Activated T-cell treated with anti-CD3 and anti-CD28 coated beads, Interleukin-2, amount 50 U/mL, for 72 hours (primary cell): ENCODE measurements around the gene CALB2. TPM values are rescaled to one million over a fixed set of nuclear protein-coding genes. Genes with fewer than 3 reads are reported as not detected.
A peak's percentile ranks its signal among the peaks of the same experiment; 100 is the strongest.

Source experiments
- ATAC-seq, 2 donors: fragments of 150-1000 bp; cut with Tn5 transposase; replicated peaks in 1 of 2; 2 replicates each; pipeline ENCODE4 v1.10.0; 2021; ENCODE audit warnings: moderate library complexity in 2 of 2, mild to moderate bottlenecking in 1 of 2
- DNase-seq, 2 donors: peaks; one replicate each; pipeline ENCODE4 v3.0.0; 2021 to 2022; ENCODE audit warnings: mixed read lengths in 1 of 2
- H3K27ac Mint-ChIP-seq: one replicate; pipeline ENCODE4 v1.8.0; 2022; ENCODE audit warnings: mild to moderate bottlenecking, moderate library complexity, mixed read lengths
- H3K27me3 Mint-ChIP-seq: one replicate; pipeline ENCODE4 v1.8.0; 2022; ENCODE audit warnings: low read depth, mixed read lengths
- H3K36me3 Mint-ChIP-seq, 2 donors: one replicate each; pipeline ENCODE4 v1.8.0; 2022; ENCODE audit warnings: mixed read lengths in 2 of 2, mild to moderate bottlenecking in 1 of 2; ENCODE audit not compliant: insufficient read depth in 2 of 2
- H3K4me1 Mint-ChIP-seq: one replicate; pipeline ENCODE4 v1.8.0; 2022; ENCODE audit warnings: low read depth, mixed read lengths
- H3K4me3 Mint-ChIP-seq, 2 donors: one replicate each; pipeline ENCODE4 v1.8.0; 2022; ENCODE audit warnings: mild to moderate bottlenecking in 2 of 2, mixed read lengths in 2 of 2, moderate library complexity in 2 of 2
- H3K9me3 Mint-ChIP-seq, 2 donors: one replicate each; pipeline ENCODE4 v1.8.0; 2022; ENCODE audit warnings: mixed read lengths in 2 of 2
- total RNA-seq, 2 donors: library from RNA; stranded (reverse); gene quantifications; one replicate each; pipeline ENCODE4 v1.2.3, GENCODE V29; 2022

The CALB2 gene
- total RNA-seq, 2 donors from 2014 or later, result not detected

DNA sequence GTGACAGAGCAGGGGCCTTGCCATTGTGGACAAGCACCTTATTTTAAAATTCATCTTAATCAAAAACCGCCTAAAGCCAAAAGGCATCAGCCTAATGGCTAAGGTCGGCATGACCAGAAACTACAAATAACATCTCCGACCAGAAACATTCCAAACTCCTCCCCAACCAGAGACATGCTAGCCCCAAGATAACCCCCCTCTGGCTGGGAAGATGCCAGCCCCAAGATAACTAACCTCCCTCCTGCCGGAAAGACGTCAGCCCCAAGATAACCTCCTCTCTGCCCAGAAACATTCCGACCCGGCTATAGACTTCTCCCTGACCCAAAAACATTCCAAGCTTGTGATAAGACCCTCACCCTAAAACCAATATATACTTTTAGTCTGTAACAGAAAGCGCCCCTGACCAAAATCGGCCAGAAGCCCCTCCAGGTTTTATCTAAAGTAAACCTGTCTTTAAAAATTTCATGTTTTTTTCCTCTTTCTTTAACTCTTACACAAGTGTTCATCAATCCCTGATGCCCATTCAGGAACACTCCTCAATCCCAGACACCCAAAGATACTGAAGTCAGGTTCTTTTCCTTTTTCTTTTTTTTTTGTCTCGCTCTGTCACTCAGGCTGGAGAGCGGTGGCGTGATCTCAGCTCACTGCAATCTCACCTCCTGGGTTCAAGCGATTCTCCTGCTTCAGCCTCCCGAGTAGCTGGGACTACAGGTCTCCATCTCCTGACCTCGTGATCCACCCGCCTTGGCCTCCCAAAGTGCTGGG lies 50.7 kb downstream of the CALB2 start:
- Mint-ChIP-seq H3K4me1 (peaks cover 10% of the 10 kb centered on the region), H3K27ac (no peak overlapping the region), H3K9me3 (no peaks in the 10 kb centered on the region), H3K27me3 (peaks cover 37% of the 10 kb centered on the region), H3K36me3 (no peaks in the 10 kb centered on the region), H3K4me3 (no peak overlapping the region)
- DNase-seq, result no peak
- no peak for ATAC-seq

DNA sequence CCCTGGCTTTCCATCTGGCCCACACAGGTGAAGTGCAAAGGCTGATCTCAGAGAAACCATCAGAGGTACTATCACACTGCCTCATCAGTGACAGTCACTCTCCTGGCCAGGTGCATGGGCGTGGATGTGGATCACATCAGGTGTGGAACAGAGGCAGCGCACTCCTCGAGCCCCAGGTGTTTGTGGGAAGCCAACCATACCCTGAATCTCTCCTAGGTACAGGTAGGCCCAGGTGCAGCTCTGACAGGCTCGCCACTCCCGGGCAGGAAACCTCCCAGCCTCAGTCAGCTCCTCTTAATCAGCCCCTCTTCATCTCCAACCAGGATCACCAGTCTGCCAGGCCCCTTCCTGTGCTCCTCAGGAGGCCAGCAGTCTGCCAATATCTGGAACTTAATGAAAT lies 51.6 kb downstream of the CALB2 start:
- no peak overlapping the region for H3K27ac Mint-ChIP-seq
- no peak for ATAC-seq
- no peak overlapping the region for H3K4me3 Mint-ChIP-seq

DNA sequence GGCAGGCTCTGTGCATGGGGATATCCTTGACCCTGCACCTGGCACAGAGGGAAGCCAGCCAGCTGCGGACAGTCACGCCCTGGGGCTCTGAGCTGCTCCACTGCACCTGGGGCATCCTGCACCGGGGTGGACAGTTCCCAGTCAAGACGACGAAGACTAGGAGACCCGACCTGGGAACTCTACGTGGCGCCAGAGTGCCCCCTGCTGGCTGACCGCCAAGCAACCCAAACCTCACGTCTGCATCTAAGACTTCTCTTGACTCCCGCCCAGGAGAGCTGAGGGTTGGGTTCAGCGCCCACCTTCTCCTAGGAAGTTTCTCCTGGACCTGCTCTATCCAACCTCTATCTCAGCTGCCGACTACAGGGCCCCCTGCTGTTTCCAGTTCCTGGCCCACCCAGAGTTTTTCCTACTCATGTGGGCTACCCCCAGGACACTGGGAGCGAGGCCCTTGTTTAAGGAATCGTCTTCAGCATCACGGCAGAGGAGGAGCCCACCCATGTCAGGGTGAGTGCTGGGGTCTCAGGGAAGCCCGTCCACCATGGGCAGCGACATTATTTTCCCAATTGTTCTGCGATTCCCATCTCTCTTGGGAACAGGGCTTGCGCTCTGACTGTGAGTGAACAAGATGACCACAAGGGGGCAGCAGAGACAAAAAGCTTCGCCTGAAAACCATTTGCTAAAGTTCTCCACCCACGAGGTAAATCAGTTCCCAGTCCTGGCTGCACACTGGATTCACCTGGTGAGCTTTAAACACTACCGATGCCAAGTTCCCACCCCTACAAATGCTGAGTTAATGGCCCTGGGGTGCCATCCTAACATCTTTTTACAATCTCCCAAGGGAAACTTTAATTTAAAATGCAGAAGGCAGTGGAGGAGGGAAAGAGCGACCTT lies 54.0 kb downstream of the CALB2 start:
- ATAC-seq (peak; percentile 71 to 79), DNase-seq (peak; percentile 65 to 72)
- Mint-ChIP-seq H3K27me3 (peaks cover 47% of the 10 kb centered on the region), H3K27ac (no peak overlapping the region), H3K9me3 (no peaks in the 10 kb centered on the region), H3K36me3 (no peaks in the 10 kb centered on the region), H3K4me1 (peaks cover 10% of the 10 kb centered on the region), H3K4me3 (peak overlapping the region in 1 of 2 donors; percentile 24)

More for the DNA sequence above, 51.6 kb downstream of the CALB2 start:
- Mint-ChIP-seq H3K4me1 (peaks cover 10% of the 10 kb centered on the region), H3K27me3 (peaks cover 37% of the 10 kb centered on the region), H3K36me3 (no peaks in the 10 kb centered on the region), H3K9me3 (no peaks in the 10 kb centered on the region)
- no peak for DNase-seq

DNA sequence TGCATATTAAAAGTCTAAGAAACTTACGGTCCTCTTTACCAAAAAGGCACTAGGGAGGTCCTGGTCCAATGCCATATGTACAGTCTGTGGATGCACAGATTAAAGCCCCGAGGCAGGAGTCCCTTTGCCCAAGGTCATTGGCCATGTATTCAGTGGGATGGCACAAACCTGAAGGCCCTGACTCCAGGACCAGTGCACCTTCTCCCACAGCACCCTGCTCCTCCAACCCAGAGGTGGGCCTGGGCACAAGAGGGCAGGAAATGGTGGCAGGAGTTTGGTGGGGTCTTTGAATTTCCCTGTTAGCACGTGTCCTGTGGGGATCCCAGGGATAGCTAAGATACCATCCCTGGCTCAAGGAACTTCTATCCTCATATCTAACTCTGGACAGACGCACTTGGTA lies 54.8 kb downstream of the CALB2 start:
- no peaks in the 10 kb centered on the region for H3K36me3 Mint-ChIP-seq
- H3K27ac Mint-ChIP-seq, result no peak overlapping the region
- ATAC-seq, result no peak
- no peak overlapping the region for H3K4me3 Mint-ChIP-seq
- no peak for DNase-seq
- peaks cover 10% of the 10 kb centered on the region for H3K4me1 Mint-ChIP-seq
- H3K27me3 Mint-ChIP-seq, result peaks cover 41% of the 10 kb centered on the region
- H3K9me3 Mint-ChIP-seq, result no peaks in the 10 kb centered on the region

DNA sequence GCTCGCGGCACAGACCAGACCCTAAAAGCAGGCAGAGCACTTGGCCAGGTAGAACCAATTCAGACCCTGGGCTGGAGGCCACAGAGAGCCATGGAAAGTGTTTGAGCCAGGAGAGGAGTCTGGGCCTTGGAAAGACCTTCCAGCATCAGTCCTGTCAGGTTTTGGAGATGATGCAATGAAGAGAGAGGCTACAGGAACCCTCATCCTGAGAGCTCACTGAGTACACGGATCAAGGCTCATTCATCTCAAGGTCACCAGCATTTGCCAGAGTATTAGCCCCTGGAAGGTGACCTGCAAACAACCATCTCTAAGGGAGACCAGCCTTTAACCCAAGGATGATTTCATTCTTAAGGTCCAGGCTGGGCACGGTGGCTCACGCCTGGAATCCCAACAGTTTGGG lies 55.5 kb downstream of the CALB2 start:
- Mint-ChIP-seq H3K9me3 (no peaks in the 10 kb centered on the region), H3K27ac (no peak overlapping the region), H3K4me3 (no peak overlapping the region), H3K4me1 (peaks cover 10% of the 10 kb centered on the region), H3K36me3 (no peaks in the 10 kb centered on the region), H3K27me3 (peaks cover 40% of the 10 kb centered on the region)
- no peak for ATAC-seq
- no peak for DNase-seq

DNA sequence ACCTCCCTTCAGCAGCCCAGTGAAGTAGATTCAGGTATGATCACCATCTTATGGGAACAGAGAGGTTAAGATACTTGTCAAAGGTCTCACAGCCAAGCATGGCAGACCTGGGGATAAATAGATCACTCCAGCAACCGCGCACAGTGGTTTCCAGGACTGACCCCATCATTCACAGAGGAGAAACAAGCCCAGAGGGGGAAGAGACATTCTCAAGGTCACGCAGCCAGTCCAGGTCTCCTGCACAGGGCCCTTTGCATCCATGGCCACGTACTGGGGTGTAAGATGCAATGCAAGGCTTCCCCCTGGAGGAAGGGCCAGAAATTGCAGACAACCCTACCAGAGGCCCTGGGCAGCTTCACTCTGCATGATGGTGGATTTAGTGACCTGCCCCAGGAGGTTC lies 63.4 kb downstream of the CALB2 start:
- DNase-seq, result peak; percentile 42 to 45
- no peak for ATAC-seq
- H3K36me3 Mint-ChIP-seq, result no peaks in the 10 kb centered on the region

DNA sequence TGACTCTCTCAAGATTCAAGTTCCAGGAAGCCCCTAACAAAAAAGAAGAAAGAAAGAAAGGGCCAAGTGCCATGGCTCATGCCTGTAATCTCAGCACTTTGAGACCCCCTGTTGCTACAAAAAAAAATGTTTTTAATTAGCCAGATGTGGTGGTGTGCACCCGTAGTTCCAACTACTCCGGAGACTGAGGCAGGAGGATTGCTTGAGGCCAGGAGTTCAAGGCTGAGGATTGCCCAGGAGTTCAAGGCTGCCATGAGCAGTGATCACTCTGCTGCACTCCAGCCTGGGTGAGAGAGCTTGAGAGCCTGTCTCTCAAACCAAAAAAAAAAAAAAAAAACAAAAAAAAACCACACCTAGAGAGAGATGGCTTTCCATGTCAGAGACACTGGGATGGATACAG lies 64.5 kb downstream of the CALB2 start:
- Mint-ChIP-seq H3K9me3 (no peaks in the 10 kb centered on the region), H3K4me1 (peaks cover 9% of the 10 kb centered on the region), H3K4me3 (no peak overlapping the region), H3K27me3 (peaks cover 41% of the 10 kb centered on the region), H3K27ac (no peak overlapping the region), H3K36me3 (no peaks in the 10 kb centered on the region)
- no peak for ATAC-seq
- DNase-seq, result no peak

More for the DNA sequence above, 63.4 kb downstream of the CALB2 start:
- H3K27me3 Mint-ChIP-seq, result peaks cover 37% of the 10 kb centered on the region
- H3K27ac Mint-ChIP-seq, result no peak overlapping the region
- no peak overlapping the region for H3K4me3 Mint-ChIP-seq
- H3K9me3 Mint-ChIP-seq, result no peaks in the 10 kb centered on the region
- peaks cover 9% of the 10 kb centered on the region for H3K4me1 Mint-ChIP-seq

DNA sequence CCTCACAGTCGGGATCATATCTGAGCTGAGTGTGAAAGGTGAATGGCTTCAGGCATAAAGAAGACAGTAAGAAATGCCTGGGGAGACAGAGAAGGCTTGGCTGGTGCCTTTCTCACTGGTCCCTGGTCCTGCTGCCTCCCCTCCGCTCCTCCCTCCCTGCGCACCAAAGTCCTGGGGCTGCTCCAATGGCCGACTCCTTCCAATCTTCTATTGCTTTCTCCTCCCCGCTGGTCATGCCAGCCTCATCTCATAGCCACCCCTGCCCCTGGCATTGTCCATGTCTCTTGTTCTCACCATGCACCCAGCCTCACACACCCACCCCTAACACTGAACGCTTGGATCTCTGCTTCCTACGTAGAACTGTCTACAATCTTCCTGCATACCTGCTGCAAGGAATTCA lies 65.3 kb downstream of the CALB2 start:
- Mint-ChIP-seq H3K36me3 (no peaks in the 10 kb centered on the region), H3K27ac (no peak overlapping the region), H3K4me3 (no peak overlapping the region), H3K9me3 (peaks cover 0 to 1% of the 10 kb centered on the region in 2 donors), H3K27me3 (peaks cover 35% of the 10 kb centered on the region), H3K4me1 (peaks cover 9% of the 10 kb centered on the region)
- DNase-seq, result no peak
- ATAC-seq, result no peak

DNA sequence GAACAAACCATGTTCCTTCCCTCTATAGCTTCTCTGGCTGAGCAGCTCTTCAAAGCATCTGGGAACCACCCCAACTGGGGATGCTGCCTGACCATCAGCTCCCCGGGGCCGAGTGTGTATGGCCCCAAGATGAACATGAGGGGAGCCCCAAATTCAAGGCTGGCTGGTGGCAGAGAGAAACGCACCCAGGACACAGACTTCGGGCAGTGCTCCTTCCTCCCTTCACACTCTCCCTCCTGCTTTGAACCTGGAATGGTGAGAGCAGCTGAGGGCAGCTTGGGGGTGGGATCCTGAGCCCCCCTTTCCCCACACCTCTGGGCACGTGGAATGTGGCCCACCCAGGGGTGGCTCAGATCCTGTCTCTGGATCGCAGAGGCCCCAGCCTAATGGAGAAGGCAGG lies 66.1 kb downstream of the CALB2 start:
- no peaks in the 10 kb centered on the region for H3K36me3 Mint-ChIP-seq
- ATAC-seq (no peak), DNase-seq (no peak)
- no peak overlapping the region for H3K27ac Mint-ChIP-seq
- H3K9me3 Mint-ChIP-seq, result peaks cover 0 to 3% of the 10 kb centered on the region in 2 donors
- peaks cover 9% of the 10 kb centered on the region for H3K4me1 Mint-ChIP-seq
- H3K27me3 Mint-ChIP-seq, result peaks cover 35% of the 10 kb centered on the region
- H3K4me3 Mint-ChIP-seq, result no peak overlapping the region

DNA sequence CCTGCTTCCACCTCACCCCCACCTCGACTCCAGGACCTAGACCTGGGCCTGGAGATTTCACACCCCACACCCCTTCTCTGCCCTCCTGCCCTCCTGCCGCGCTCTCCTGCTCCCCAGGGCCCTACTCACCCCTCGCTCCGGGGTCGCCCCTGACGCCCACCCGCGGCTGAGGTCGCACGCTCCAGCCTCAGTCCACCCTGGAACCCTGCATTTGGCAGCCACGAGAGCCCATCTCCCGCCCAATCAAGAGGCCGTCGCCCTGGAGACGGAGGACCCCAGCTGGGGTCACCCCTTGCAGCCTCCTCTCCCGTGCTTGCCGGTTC lies 67.2 kb downstream of the CALB2 start:
- Mint-ChIP-seq H3K4me3 (peak overlapping the region in 1 of 2 donors; percentile 73), H3K27me3 (peaks cover 35% of the 10 kb centered on the region), H3K9me3 (peaks cover 0 to 3% of the 10 kb centered on the region in 2 donors), H3K36me3 (no peaks in the 10 kb centered on the region), H3K4me1 (peaks cover 9% of the 10 kb centered on the region), H3K27ac (no peak overlapping the region)
- ATAC-seq, result no peak
- DNase-seq, result no peak

DNA sequence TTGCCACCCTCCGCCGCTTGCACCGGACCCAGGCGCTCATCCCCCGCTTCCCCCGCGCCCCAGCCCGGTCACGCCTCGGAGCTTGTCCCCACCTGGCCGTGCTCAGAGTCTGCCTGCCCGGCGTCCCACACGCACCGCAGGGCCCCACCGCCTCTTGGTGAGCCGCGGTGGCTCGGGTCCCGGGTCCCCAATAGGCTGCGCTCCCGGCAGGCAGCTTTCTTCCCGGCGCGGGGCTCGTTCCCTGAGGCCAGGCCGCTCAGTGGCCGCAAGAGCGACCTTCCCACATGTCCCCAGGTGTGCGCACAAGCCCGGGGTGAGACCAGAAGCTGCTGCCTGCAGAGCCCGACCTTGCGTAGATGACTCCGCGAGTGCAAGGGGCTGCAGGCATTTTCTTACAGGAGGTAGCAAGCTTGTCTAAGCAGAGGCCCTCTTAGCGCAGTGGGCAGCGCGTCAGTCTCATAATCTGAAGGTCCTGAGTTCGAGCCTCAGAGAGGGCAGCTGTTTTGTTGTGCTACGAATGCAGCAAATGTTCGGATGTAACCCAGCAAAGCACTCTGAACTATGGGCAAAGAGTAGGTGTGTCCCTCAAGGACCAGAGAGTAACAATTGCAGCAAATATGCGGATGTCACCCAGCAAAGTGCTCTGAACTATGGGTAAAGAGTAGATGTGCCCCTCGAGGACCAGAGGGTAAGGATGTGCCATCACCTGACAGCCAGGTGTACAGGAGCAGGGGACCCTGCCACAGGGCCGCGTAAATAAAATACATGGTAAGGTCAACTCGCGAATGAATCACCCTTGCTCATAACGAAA lies 67.8 kb downstream of the CALB2 start:
- peak overlapping the region; percentile 85 for H3K27ac Mint-ChIP-seq
- peaks cover 9% of the 10 kb centered on the region for H3K4me1 Mint-ChIP-seq
- peaks cover 35% of the 10 kb centered on the region for H3K27me3 Mint-ChIP-seq
- peaks cover 0 to 3% of the 10 kb centered on the region in 2 donors for H3K9me3 Mint-ChIP-seq
- H3K36me3 Mint-ChIP-seq, result no peaks in the 10 kb centered on the region
- DNase-seq (peak; percentile 37 to 61), ATAC-seq (peak; percentile 88)
- H3K4me3 Mint-ChIP-seq, result peak overlapping the region; percentile 70 to 73

DNA sequence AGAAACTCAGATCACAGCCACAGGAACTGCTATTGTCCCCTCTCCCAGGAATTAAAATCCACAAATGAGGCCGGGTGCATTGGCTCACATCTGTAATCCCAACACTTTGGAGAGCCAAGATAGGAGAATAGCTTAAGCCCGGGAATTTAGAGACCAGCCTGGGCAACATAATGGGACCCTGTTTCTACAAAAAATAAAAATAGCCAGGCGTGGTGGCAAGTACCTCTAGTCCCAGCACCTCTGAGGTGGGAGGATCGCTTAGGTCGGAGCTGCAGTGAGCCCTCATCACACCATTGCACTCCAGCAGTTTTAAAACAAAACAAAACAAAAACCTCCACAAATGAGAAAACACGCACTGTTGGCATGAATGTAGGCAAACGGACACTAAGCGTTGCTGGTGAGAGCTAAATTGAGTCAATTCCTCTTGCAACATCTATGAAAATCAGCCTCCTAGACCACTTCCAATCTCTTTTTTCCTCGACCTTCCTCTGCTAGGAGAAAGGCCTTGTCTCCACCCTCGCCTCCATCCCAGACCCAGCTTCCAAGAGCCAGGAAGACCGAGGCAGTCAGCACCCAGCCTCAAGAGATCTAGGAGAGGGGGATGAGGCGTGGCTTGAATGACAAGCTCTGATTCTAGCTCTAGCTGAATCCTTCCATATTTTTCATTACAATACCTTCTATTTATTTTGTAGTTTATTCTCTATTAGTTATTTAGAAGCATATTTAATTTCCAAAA lies 68.5 kb downstream of the CALB2 start:
- peaks cover 0 to 3% of the 10 kb centered on the region in 2 donors for H3K9me3 Mint-ChIP-seq
- H3K27ac Mint-ChIP-seq, result no peak overlapping the region
- no peaks in the 10 kb centered on the region for H3K36me3 Mint-ChIP-seq
- DNase-seq (no peak), ATAC-seq (no peak)
- peaks cover 35% of the 10 kb centered on the region for H3K27me3 Mint-ChIP-seq
- H3K4me3 Mint-ChIP-seq, result peak overlapping the region in 1 of 2 donors; percentile 70
- H3K4me1 Mint-ChIP-seq, result peaks cover 9% of the 10 kb centered on the region
